ENCODE data around the gene CACHD1.

DNA sequence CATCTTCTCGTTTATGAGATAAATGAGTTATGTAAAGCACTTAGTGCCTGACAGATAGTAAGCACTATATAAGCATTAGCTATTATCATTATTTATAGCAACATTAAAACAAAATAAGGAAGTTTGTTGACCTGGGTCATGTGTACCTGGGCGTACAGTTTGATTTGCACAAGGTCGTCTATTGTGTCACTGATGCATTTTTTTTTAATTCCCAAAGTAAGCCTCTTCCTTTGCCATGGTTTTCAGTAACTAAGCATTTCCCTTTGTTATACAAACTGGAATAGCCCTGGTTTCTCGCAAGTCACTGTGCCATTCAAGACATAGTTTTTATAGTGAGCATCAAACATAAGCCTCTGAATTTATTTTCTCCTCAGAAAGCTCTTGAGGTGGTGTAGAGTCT lies 72.2 kb downstream of the CACHD1 start:
- TF ChIP-seq, protein P1, sequence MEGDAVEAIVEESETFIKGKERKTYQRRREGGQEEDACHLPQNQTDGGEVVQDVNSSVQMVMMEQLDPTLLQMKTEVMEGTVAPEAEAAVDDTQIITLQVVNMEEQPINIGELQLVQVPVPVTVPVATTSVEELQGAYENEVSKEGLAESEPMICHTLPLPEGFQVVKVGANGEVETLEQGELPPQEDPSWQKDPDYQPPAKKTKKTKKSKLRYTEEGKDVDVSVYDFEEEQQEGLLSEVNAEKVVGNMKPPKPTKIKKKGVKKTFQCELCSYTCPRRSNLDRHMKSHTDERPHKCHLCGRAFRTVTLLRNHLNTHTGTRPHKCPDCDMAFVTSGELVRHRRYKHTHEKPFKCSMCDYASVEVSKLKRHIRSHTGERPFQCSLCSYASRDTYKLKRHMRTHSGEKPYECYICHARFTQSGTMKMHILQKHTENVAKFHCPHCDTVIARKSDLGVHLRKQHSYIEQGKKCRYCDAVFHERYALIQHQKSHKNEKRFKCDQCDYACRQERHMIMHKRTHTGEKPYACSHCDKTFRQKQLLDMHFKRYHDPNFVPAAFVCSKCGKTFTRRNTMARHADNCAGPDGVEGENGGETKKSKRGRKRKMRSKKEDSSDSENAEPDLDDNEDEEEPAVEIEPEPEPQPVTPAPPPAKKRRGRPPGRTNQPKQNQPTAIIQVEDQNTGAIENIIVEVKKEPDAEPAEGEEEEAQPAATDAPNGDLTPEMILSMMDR (IDR thresholded peaks at IDR 0.05; ENCODE audit: low read depth, low read length), result no peak
- TF ChIP-seq EZH2phosphoT487 (IDR thresholded peaks at IDR 0.05; ENCODE audit: low read depth), result no peak
